T47D (cell line): ENCODE data around the gene MVP.

Experiments
- DNase-seq, 2 experiments: peaks; one replicate each; pipeline versions ENCODE4 v3.0.0 to v3.0.0-alpha.2; 2011 to 2012; ENCODE audit warnings: low read depth in 1 of 2, low spot score in 1 of 2
- JUND ChIP-seq: IDR thresholded peaks from 2 replicates; pipeline ENCODE4 v1.6.1; 2012; ENCODE audit warnings: low read depth
- in situ Hi-C: cut with HindIII; loops from 2 replicates; pipeline ENCODE4 v1.10.0; 2016; ENCODE audit warnings: low sequenced_read_pairs, low pct_unique_long_range_greater_than_20kb

Gene MVP

DNA sequence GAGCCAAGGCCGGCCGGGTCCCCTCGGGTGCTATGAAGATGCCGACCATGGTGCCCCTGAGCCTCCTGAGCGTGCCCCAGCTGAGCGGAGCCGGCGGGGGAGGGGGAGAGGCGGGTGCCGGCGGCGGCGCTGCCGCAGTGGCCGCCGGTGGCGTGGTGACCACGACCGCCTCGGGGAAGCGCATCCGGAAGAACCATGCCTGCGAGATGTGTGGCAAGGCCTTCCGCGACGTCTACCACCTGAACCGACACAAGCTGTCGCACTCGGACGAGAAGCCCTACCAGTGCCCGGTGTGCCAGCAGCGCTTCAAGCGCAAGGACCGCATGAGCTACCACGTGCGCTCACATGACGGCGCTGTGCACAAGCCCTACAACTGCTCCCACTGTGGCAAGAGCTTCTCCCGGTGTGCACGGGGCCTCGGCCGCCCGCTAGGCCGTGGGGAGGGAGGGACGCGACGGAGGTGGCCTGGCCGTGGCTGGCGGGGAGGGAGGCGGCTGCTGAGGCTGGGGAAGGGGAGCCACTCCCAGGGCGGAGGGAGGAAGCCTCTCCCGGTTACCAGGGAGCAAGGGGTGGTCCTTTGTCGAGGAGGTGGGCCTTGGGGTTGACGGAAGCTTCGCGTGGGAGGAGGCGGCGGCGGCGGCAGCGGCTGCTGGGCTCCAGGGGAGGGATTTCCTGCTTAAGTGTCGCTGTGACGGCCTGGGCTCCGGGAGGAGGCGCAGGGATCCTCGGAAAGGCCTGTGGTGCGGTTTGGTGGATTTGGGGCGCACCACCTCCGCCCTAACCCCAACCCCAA, 12.6 kb upstream of the MVP start:
- peak; percentile 77 to 96 for DNase-seq
- no peak for TF ChIP-seq JUND
- in situ Hi-C loops = no loop called here

DNA sequence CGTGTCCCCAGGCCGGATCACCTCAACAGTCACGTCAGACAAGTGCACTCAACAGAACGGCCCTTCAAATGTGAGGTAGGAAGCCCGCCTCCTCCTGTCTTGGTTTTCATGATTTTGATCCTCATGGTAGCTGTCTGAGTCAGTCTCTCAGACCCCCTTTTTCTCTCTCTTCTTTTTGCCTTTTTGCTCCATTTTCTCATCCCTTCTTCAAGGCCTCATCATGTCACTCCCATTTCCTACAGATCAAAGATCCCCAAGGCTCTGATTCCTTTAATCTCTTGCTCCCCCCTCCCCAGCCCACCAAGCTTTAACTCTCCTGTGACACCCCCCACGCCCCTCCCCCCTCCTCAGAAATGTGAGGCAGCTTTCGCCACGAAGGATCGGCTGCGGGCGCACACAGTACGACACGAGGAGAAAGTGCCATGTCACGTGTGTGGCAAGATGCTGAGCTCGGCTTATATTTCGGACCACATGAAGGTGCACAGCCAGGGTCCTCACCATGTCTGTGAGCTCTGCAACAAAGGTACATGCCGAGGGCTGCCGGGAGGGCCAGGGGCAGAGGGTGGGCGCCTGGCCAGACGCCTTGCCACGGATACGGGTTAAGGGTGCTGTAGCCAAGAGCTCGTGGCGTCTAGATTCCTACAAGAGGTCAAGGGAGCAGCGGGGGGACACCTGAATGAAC, 11.9 kb upstream of the MVP start:
- no peak for DNase-seq
- in situ Hi-C loops = no loop called here
- TF ChIP-seq JUND = no peak

DNA sequence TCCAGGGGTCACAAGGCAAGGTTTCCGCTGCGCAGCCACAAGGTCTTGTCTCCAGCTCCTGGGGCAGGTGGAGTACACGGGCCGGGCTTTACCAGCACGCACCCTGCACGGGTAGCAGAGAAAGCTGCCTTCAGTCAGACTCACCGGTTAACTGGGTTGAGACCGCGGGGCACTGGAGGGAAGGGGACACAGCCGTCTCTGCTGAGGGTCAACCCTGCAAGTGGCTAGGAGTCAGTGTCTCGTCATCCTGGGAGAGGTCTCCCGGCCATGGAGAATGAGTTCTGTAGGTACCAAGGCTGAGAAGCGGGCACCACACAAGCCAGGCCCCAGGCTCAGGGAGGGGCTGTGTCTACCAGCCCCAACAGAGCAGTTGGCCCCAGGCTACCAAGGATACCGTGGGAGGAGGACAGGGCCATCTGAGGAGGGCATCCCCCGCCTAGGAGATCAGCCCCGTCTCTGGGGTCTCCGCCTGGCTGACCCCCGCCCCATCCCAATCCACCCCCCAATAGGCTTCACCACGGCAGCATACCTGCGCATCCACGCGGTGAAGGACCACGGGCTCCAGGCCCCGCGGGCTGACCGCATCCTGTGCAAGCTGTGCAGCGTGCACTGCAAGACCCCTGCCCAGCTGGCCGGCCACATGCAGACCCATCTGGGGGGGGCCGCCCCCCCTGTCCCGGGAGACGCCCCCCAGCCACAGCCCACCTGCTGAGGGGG, 11.1 kb upstream of the MVP start:
- no peak for DNase-seq
- no peak for TF ChIP-seq JUND
- in situ Hi-C loops = no loop called here

DNA sequence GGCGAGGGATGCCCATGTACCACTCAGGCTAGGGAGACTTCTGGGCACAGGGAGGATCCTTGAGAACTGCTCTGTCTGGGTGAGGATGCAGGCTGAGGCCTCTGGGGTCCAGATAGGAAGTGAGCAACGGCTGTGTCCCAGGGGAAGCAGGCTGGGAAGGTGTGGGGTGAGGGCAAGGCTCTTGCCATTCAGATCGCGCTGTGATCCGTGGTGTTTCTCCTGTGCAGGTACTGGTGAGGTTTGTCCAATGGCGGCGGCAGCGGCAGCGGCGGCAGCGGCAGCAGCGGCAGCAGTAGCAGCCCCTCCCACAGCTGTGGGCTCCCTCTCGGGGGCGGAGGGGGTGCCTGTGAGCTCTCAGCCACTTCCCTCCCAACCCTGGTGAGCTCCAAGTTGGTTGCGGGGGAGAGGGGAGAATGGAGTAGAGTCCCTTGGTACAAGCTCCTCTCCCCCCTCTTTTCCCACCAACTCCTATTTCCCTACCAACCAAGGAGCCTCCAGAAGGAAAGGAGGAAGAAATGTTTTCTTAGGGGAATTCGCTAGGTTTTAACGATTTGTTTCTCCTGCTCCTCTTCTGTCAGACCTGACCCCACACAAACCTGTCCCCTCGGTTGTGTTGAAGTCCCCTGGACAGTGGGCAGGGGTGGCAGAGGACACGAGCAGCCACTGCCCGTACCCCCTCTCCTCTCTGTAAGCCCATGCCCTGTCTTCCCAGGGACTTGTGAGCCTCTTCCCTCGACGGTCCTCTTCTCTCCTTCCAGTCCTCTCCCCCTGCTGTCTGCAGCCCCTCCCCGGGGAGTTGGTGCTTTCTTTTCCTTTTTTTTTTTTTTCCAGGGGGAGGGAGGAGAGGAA, 10.2 kb upstream of the MVP start:
- TF ChIP-seq JUND = no peak
- in situ Hi-C loops = no loop called here
- DNase-seq = no peak

DNA sequence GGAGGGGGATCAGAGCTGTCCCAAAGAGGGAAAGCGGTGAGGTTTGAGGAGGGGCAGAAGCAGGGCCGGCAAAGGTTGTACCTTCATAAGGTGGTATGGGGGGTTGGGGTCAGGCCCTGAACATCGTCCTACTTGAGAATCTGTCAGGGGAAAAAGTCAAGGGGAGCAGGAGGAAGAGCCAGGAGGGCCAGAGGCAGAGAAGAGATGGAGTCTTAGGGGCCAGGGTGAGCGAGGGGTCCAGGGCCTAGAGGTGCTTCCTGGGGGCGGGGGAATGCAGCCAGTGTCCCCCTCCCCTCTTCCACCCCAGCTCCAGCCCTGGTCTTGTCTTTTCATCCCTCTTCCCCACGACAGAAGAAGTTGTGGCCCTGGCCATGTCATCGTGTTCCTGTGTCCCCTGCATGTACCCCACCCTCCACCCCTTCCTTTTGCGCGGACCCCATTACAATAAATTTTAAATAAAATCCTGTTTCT, 9.5 kb upstream of the MVP start:
- no peak for TF ChIP-seq JUND
- in situ Hi-C loops = no loop called here
- no peak for DNase-seq

DNA sequence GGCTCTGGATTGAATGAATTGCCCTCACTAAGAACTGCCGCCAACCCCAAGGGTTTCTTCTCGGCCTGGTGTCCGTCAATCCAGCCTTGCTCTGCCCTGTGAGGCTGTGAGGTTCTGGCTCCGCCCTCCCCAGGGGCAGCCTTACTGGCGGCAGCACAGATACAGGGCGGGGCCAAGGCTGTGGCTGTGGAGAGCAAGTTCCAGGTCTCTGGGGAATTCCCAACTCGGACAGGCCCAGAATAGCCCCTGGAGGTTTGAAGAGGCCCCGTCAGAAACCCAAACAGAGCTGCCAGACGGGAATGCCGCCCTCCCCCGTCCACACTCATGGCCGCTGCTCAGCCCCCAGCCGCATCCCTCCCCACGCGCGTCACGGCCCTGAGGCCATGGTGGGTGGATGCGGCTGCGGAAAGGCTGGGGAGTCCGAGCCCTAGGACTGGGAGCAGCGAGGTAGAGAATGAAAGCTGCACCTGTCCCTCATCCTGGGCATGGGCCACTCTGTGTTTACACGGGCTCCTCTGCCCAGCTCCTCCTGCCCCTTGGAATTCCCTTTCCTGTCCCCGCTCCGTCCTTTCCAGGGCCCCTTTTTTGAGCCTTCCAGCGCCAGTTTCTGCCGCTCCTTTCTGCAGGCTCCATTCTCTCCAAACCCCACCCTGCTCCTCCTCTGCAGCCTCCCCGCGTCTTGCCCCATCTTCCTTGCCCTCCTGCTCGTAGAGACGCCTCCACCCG, 8.9 kb upstream of the MVP start:
- peak; percentile 97 to 98 for DNase-seq
- in situ Hi-C loops = no loop called here
- no peak for TF ChIP-seq JUND

DNA sequence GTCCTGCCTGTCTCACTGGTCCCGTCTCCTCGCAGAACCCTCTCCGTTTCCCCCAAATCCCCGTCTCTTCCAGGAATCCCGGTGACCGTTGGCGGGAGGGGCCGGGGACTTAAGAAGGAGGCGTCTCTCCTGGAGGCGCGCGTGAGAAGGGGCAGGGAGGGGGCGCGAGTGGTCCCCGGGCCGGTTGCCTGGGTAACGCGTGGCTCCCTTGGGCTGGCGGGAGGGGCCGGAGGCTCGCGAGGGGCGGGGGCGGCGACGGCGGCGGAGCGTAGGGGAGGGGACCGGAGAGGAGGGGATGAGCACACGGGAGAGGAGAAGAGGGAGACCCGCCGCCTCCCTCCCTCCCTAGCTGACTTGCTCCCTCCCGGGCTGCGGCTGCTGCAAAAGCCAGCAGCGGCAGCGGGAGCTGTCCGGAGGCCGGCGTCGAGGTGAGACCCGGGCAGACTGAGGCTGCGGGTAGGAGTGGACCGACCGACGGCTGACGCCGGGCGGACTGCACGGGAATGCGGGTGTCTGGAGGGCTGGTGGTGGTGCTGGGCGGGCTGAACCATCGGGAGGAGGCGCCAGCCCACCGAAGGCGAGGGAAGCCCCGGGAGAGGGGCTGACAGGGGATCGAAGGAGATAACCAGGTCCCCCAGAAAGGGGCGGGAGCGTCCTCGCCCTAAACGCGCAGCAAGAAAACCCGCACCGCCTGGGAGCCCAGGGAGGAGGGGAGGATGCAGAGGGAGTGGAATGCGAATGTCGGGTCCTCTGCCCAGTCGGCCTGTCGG, 8.2 kb upstream of the MVP start, which contains the start of gene PRRT2:
PRRT2 (plus strand) TSS at position 298 of the 770 bp plus-strand sequence. CDS start 862 bp downstream, outside the sequence.
- no peak for TF ChIP-seq JUND
- DNase-seq = peak; percentile 31 to 65
- in situ Hi-C loops = no loop called here

DNA sequence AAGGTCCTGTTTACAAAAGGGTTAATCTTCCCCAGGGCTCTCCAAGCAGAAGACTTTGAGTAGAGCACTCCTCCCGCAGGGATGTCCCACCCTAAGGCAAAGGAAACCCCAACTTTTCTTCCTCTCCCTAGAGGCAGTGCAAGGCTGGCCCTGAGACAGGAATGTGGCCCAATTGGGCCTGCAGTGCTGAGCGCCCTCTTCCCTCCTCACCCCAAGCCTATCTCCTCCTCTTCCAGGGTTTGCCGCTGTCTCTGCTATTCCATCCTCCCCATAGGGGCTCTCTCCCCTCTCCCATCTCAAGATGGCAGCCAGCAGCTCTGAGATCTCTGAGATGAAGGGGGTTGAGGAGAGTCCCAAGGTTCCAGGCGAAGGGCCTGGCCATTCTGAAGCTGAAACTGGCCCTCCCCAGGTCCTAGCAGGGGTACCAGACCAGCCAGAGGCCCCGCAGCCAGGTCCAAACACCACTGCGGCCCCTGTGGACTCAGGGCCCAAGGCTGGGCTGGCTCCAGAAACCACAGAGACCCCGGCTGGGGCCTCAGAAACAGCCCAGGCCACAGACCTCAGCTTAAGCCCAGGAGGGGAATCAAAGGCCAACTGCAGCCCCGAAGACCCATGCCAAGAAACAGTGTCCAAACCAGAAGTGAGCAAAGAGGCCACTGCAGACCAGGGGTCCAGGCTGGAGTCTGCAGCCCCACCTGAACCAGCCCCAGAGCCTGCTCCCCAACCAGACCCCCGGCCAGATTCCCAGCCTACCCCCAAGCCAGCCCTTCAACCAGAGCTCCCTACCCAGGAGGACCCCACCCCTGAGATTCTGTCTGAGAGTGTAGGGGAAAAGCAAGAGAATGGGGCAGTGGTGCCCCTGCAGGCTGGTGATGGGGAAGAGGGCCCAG, 7.3 kb upstream of the MVP start:
- in situ Hi-C loops = no loop called here
- TF ChIP-seq JUND = no peak

DNA sequence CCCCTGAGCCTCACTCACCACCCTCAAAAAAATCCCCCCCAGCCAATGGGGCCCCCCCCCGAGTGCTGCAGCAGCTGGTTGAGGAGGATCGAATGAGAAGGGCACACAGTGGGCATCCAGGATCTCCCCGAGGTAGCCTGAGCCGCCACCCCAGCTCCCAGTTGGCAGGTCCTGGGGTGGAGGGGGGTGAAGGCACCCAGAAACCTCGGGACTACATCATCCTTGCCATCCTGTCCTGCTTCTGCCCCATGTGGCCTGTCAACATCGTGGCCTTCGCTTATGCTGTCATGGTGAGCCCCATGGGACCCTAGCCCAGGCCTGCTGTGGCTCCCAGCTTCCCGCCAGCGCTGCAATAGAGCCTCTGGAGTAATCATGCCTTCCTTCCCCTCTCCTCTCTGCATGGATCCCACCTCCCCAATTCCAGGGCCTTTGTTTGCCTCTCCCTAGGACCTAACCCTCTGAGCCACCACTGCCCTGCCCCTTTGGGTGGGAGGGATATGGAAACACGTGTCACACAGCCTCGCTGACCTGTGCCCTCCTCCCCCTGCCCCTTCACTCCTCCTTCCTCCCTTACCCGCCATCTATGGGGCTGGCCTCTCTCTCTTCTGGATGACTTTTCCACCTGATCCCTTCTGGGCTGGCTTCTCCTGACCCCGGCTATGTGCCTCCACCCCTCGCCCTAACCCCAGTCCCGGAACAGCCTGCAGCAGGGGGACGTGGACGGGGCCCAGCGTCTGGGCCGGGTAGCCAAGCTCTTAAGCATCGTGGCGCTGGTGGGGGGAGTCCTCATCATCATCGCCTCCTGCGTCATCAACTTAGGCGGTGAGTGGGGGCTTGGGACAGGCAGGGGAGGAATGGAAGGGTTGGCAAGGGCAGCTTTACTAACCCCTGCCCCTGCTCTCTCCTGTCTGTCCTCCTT, 6.4 kb upstream of the MVP start:
- no peak for DNase-seq
- in situ Hi-C loops = no loop called here
- no peak for TF ChIP-seq JUND

More for the DNA sequence above, 7.3 kb upstream of the MVP start:
- DNase-seq = no peak
